Astrocyte of the spinal cord (primary cell): ENCODE data around the gene GNG2.

Experiments used
- DNase-seq: peaks from one replicate; pipeline ENCODE4 v3.0.0; 2011; ENCODE audit warnings: low read depth, low spot score
- H3K4me3 ChIP-seq: 2 replicates; pipeline ENCODE4 v1.5.1; 2011; ENCODE audit warnings: low read depth, mild to moderate bottlenecking, low read length, moderate library complexity
- in situ Hi-C: cut with HindIII; loops from 2 replicates; pipeline ENCODE4 v1.10.0; 2017; ENCODE audit warnings: low sequenced_read_pairs
- TF ChIP-seq, protein P1 (sequence below): IDR thresholded peaks from 2 replicates; pipeline ENCODE4 v1.5.1; 2012; ENCODE audit warnings: low read depth, mild to moderate bottlenecking, low read length, inconsistent platforms

GNG2 gene

DNA sequence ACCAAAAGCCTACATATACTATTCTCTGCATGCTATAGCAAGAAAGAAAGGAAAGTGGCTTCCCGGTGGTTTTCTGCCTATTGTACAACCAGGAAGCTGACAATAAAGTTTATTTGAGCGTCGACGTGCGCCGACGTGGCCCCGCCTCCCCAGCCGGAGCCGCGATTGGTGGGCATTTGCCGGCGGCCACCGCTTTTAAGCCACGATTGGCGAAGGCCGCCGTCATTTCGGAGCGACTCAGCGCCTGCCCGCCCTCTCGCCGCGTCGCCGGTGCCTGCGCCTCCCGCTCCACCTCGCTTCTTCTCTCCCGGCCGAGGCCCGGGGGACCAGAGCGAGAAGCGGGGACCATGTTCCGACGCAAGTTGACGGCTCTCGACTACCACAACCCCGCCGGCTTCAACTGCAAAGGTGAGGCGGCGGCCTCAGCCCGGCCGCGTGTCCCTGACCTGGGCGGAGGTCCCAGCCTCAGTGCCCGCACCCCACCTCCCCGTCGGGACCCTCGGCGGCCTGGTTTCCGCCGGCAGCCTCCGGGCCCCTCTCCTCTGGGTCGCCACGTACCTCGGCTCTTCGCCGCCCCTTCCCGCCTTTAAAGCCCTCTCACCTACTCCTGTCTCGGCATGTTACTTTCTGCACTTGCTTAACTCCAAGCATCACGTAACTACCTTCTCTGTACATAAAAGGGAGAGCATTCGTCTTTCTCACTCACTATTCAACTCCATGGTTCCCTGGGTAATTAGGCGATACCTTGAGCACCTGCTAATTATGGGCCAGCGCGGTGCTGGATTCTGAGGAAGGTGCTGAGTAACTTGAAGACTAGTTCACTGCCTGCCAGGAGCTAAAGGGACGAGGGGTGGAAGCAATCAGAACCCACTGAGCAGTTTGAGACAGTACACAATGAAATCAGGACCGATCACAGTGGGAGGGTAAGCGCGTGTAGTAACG lies 129.2 kb downstream of the GNG2 start, which contains the start of gene RTRAF:
RTRAF (plus strand) TSS at position 254 of the 942 bp plus-strand sequence; CDS start at position 348, 94 bp downstream.
- TF ChIP-seq, protein P1, sequence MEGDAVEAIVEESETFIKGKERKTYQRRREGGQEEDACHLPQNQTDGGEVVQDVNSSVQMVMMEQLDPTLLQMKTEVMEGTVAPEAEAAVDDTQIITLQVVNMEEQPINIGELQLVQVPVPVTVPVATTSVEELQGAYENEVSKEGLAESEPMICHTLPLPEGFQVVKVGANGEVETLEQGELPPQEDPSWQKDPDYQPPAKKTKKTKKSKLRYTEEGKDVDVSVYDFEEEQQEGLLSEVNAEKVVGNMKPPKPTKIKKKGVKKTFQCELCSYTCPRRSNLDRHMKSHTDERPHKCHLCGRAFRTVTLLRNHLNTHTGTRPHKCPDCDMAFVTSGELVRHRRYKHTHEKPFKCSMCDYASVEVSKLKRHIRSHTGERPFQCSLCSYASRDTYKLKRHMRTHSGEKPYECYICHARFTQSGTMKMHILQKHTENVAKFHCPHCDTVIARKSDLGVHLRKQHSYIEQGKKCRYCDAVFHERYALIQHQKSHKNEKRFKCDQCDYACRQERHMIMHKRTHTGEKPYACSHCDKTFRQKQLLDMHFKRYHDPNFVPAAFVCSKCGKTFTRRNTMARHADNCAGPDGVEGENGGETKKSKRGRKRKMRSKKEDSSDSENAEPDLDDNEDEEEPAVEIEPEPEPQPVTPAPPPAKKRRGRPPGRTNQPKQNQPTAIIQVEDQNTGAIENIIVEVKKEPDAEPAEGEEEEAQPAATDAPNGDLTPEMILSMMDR: no peak
- in situ Hi-C loops: no loop called here

DNA sequence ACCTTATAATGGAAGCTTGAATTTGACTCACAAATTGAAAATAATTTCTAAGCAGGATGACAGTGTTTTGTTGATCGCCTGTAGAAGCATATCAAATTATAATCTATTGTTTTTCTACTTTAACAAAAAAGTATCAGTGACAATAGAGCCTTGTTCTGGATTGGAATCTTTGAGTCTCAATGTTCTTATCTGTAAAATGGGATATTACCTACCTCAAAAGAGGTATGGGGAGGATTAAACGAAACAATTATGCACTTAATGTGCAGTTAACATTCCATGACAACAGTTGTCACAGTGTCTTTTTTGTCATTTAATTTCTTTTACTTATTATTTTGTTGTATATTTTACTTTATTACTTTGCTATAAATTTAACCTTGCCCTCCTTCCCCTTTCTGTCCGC lies 130.1 kb downstream of the GNG2 start:
- in situ Hi-C loops: no loop called here
- DNase-seq: no peak
- H3K4me3 ChIP-seq: peak overlapping the region; percentile 90
- TF ChIP-seq, protein P1: no peak

More for the DNA sequence above, 129.2 kb downstream of the GNG2 start, which contains the start of gene RTRAF:
- peak; percentile 97 for DNase-seq
- H3K4me3 ChIP-seq: peak within 1 kb of the TSS; percentile 90

DNA sequence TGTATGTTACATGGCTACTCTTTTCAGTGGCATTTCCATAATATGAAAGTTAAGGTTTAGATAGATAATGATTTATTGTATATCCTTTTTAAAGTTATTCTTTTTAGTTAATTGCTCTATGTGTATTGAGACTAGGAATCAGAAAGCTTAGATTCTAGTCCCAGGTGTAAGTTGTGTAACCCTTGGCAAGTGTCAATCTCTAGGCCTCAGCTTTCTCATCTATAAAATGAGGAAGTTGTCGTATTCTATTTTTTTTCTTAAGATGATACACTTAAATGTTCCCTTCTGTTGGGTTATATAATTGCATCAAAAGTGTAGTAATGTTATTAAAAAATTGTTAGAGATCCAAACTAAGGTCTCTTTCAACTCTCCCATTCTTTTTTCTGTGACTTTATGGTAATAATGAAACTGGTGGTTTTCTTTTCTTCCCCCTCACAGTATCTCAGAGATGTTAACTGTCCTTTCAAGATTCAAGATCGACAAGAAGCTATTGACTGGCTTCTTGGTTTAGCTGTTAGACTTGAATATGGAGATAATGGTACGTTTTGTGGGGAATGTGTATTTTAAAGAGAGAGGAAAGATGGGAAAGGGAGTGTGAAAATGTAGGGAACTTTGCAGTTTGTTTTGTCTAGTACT lies 133.0 kb downstream of the GNG2 start:
- no peak overlapping the region for H3K4me3 ChIP-seq
- DNase-seq: no peak
- TF ChIP-seq, protein P1: no peak
- in situ Hi-C loops: no loop called here

DNA sequence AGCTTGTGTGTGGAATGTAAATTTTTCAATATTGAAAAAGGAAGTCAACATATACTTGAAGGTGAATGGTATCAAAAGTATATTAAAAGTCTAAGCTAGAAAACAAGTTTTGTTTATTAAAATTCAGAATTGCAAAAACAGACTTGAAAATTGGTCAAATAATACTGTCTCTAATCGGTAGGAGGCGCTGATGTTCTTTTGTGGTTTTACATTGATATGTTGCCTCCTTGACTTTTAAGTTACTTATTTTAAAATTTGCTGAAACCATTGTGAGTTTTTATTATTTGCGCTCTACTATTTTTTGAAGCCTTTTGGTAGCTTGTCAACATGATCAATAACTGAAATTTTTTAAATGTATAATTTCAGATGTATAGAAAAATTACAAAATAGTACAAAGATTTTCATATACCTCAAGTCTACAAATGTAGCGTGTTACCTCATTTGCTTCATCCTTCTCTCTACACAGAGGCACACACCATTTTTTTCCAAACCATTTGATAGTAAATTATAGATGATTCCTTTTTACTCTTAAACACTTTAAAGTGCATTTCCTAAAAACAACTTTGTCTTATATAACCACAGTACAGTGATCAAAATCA lies 135.8 kb downstream of the GNG2 start:
- in situ Hi-C loops: no loop called here
- DNase-seq: peak; percentile 76
- no peak overlapping the region for H3K4me3 ChIP-seq
- TF ChIP-seq, protein P1: peak; percentile 63

DNA sequence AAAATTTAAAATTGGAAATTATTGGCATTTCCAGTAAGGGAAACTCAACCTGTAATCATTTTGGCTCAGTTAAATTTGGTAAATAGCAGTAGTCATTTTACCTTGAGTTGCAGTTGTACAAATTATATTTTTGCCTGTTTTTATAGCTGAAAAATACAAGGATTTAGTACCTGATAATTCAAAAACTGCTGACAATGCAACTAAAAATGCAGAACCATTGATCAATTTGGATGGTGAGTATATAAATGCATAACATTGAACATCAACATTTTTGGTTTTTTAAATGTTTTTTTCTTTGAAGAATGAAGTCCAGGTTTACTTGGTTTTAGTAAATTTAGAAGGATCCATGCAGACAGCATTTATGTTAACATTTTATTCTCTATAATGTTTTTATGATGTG lies 137.9 kb downstream of the GNG2 start:
- TF ChIP-seq, protein P1: no peak
- DNase-seq: no peak
- no peak overlapping the region for H3K4me3 ChIP-seq
- in situ Hi-C loops: no loop called here

DNA sequence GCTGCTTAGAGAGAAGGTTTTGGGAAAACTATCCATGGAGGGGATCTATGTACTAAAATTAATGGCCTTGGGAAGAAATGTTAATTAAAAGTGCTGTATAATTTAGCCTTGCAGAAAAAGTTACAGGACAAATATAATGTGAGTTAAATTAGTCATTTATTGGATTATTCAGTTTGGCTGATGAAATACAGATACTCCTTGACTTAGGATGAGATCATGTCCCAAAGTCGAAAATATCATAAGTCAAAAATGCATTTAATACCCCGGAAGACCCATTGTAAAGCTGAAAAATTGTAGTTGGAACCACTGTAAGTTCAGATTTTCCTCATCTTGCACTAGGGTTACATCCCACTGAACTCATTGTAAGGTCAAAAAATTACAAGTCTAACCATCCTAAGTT lies 138.7 kb downstream of the GNG2 start:
- in situ Hi-C loops: no loop called here
- peak; percentile 15 for DNase-seq
- no peak overlapping the region for H3K4me3 ChIP-seq
- TF ChIP-seq, protein P1: no peak
